ENCODE data around the gene PYROXD2. TPM values are rescaled to one million over a fixed set of nuclear protein-coding genes. Genes with fewer than 3 reads are reported as not detected.

Gene PYROXD2
- total and polyA plus RNA-seq, 2 of the 8 experiments (the other 6 are each of a cell fraction or from before 2014, with no cell fraction given), result 3.2 to 5.4 TPM

DNA sequence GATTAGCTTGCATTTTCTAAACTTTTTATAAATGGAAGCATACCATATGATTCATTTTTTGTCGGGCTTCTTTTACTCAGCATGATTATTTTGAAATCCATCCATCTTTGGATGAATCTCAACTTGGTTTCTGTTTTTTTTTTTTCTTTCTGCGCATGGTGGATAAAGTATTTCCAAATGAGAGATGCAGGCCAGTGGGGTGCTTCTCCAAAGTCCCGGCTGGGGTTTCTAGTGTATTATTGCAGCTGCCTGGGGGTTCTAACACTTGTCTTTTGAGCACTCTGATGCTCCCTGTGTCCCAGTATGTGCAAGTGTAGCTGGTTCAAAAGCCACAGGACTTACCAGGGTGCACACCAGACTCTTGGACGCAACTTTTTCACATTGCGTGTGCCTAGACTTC is 76.1 kb downstream of the PYROXD2 start (continued):
- TF ChIP-seq FOSL1 (IDR thresholded peaks at IDR 0.05; ENCODE audit: insufficient read depth, low read depth, low read length) (no peak), RXRA (IDR thresholded peaks at IDR 0.05; ENCODE audit: insufficient read depth, low read depth, low read length) (no peak), KDM4A (IDR thresholded peaks at IDR 0.05; ENCODE audit: low read depth, low read length, severe bottlenecking) (no peak), EGR1 (IDR thresholded peaks at IDR 0.05; ENCODE audit: borderline replicate concordance, low read depth, low read length) (no peak), CHD2 (IDR thresholded peaks at IDR 0.05; ENCODE audit: low read length) (no peak), RNF2 (IDR thresholded peaks at IDR 0.05; ENCODE audit: borderline replicate concordance, low read depth, low read length, missing control alignments, poor library complexity, severe bottlenecking) (no peak)
- TF ChIP-seq, protein P1, sequence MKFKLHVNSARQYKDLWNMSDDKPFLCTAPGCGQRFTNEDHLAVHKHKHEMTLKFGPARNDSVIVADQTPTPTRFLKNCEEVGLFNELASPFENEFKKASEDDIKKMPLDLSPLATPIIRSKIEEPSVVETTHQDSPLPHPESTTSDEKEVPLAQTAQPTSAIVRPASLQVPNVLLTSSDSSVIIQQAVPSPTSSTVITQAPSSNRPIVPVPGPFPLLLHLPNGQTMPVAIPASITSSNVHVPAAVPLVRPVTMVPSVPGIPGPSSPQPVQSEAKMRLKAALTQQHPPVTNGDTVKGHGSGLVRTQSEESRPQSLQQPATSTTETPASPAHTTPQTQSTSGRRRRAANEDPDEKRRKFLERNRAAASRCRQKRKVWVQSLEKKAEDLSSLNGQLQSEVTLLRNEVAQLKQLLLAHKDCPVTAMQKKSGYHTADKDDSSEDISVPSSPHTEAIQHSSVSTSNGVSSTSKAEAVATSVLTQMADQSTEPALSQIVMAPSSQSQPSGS (IDR thresholded peaks at IDR 0.05; ENCODE audit: low read length), result no peak

All from H1 (cell line).